Measurements from ENCODE around the gene UVRAG. TPM values are rescaled to one million over a fixed set of nuclear protein-coding genes. Genes with fewer than 3 reads are reported as not detected.

UVRAG gene
- total and polyA plus RNA-seq, 2 of the 13 experiments (the other 11 are each of a cell fraction or from before 2014, with no cell fraction given): 9.7 to 17.3 TPM

GRCh38 chr11:76177250-76177686, 362.3 kb downstream of the UVRAG start (continued):
- TF ChIP-seq SIN3B (IDR thresholded peaks at IDR 0.05; ENCODE audit: low read length) (no peak), MLX (CRISPR knock-in tag; IDR thresholded peaks at IDR 0.05) (no peak), HNRNPLL (IDR thresholded peaks at IDR 0.05; ENCODE audit: low read depth, low read length, poor library complexity, severe bottlenecking) (no peak), CCDC6 (CRISPR knock-in tag; IDR thresholded peaks at IDR 0.05) (no peak), ZBTB43 (CRISPR knock-in tag; conservative IDR thresholded peaks at IDR 0.05) (0 out of 2 replicates have a peak, but pooled peaks have one; percentile 27), TP53 (CRISPR knock-in tag; conservative IDR thresholded peaks at IDR 0.05) (no peak), JUNB (CRISPR knock-in tag; IDR thresholded peaks at IDR 0.05; ENCODE audit: borderline replicate concordance) (no peak), TEAD3 (CRISPR knock-in tag; optimal IDR thresholded peaks at IDR 0.05; ENCODE audit: borderline replicate concordance) (peak; percentile 71), ZNF460 (CRISPR knock-in tag; IDR thresholded peaks at IDR 0.05; ENCODE audit: borderline replicate concordance) (no peak), GATAD2A (CRISPR knock-in tag; IDR thresholded peaks at IDR 0.05) (peak; percentile 54; the same call in 1 of the 2 replicates), MAFF (IDR thresholded peaks at IDR 0.05; ENCODE audit: low read depth, low read length) (no peak), ZNF329 (CRISPR knock-in tag; IDR thresholded peaks at IDR 0.05; ENCODE audit: low read depth) (no peak), MTF1 (CRISPR knock-in tag; IDR thresholded peaks at IDR 0.05) (no peak), KLF13 (CRISPR knock-in tag; IDR thresholded peaks at IDR 0.05) (no peak), ZNF432 (CRISPR knock-in tag; IDR thresholded peaks at IDR 0.05; ENCODE audit: borderline replicate concordance) (no peak), CREBL2 (CRISPR knock-in tag; IDR thresholded peaks at IDR 0.05; ENCODE audit: borderline replicate concordance) (no peak), GPN1 (CRISPR knock-in tag; IDR thresholded peaks at IDR 0.05; ENCODE audit: borderline replicate concordance) (no peak), ZNF354B (CRISPR knock-in tag; IDR thresholded peaks at IDR 0.05) (no peak), DPF2 (CRISPR knock-in tag; IDR thresholded peaks at IDR 0.05; ENCODE audit: borderline replicate concordance, low read depth) (peak; percentile 71; the same call in 1 of the 2 replicates), ZNF724P (CRISPR knock-in tag; IDR thresholded peaks at IDR 0.05; ENCODE audit: borderline replicate concordance) (no peak), PHF21A (CRISPR knock-in tag; IDR thresholded peaks at IDR 0.05) (peak; percentile 62), CERS6 (CRISPR knock-in tag; IDR thresholded peaks at IDR 0.05) (no peak), ZGPAT (CRISPR knock-in tag; IDR thresholded peaks at IDR 0.05) (no peak), KLF11 (CRISPR knock-in tag; IDR thresholded peaks at IDR 0.05) (no peak), ZBTB26 (CRISPR knock-in tag; IDR thresholded peaks at IDR 0.05; ENCODE audit: borderline replicate concordance) (no peak), TFAP4 (IDR thresholded peaks at IDR 0.05; ENCODE audit: borderline replicate concordance, low read depth) (no peak)

Measured in HepG2 (cell line).